ENCODE results near the gene RTP5. TPM values are rescaled to one million over a fixed set of nuclear protein-coding genes. Genes with fewer than 3 reads are reported as not detected.

RTP5 gene
- total and polyA plus RNA-seq, 2 donors (not counting 1 experiment from before 2014, with no cell fraction given) = not detected

DNA sequence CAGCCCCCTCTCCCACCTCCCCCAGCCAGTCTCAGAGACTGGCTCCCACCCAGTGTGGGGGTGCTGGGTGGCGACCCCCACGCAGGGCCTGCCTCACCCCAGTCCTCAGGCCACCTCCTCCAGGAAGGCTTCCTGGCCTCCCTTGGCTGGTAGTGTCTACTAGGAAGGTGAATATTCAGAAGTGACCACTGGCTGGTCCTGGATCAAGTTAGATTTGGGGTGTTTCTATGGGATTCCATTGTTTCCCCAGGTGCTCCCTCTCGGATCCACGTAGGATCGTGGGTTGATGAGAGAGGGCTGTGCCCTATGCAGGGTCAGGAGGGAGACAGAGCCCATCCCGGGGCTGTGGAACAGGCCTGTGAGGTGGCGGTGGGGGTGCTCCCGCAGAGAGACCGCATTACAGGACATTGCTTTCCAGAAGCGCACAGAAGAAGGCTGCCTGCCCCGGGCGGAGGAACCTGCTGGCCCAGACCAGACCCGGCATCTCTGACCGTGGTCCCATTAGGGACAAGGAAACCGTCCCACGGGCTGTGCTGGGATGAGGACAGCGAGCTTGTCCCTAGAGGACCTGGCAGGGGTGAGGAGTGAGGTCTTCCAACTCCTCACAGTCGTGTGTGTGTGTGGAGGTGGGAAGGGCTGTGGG is 14.2 kb upstream of the RTP5 start:
- no peak for DNase-seq
- CTCF ChIA-PET = no interaction called here

DNA sequence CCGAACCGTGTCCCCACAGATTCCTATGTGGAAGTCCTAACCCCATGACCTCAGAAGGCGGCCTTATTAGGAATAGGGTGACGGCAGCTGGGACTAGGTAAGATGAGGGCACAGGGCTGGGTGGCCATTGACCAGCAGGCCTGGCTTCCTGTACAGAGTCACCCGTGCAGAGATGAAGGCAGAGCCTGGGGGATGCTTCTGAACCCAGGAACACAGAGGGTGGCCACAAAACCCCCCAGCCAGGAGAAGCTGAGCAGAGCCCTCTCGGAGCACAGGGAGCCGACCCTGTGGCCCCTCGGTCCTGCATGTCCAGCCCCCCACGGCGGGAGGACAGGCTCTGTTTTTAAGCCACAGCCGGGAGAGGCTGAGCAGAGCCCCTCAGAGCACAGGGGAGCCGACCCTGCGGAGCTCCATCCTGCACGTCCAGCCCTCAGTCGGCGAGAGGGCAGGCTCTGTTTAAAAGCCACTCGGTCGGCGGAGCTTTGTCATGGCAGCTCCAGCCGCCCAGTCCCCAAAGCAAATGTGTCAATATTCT is 13.6 kb upstream of the RTP5 start:
- Mint-ChIP-seq H3K4me3 (no peak overlapping the region), H3K27ac (no peak overlapping the region)

More for the DNA sequence above, 14.2 kb upstream of the RTP5 start:
- Histone ChIP-seq H3K27me3 (replicated peaks in 1 of 4; ENCODE audit: control extremely low read depth in 1 of 4, control insufficient read depth in 3 of 4, insufficient read depth in 4 of 4, low read length in 3 of 4) (peaks cover 0 to 8% (median 0%) of the 10 kb centered on the region in 4 experiments), H3K9me3 (ENCODE audit: control extremely low read depth in 1 of 3, control insufficient read depth in 2 of 3, insufficient read depth in 1 of 3, low read length in 2 of 3) (no peaks in the 10 kb centered on the region), H3K4me3 (ENCODE audit: control extremely low read depth in 1 of 5, extremely low read depth in 1 of 5, insufficient read depth in 1 of 5, low read depth in 2 of 5, low read length in 4 of 5) (no peak overlapping the region), H3K27ac (ENCODE audit: low read length in 2 of 2) (no peak overlapping the region), H3K4me2 (replicated peaks; ENCODE audit: low read depth, low read length, poor library complexity, severe bottlenecking) (no peak overlapping the region), H3K4me1 (ENCODE audit: control insufficient read depth in 2 of 2, insufficient read depth in 2 of 2, low read length in 2 of 2) (peaks cover 13 to 25% of the 10 kb centered on the region in 2 donors), H3K9ac (ENCODE audit: low read length) (no peak overlapping the region), H3K79me2 (ENCODE audit: control insufficient read depth, insufficient read depth, low read length) (no peaks in the 10 kb centered on the region), H4K20me1 (ENCODE audit: control insufficient read depth, insufficient read depth, low read length, poor library complexity, severe bottlenecking) (no peaks in the 10 kb centered on the region), H3K36me3 (replicated peaks in 1 of 2; ENCODE audit: control extremely low read depth in 1 of 2, control insufficient read depth in 1 of 2, extremely low read depth in 1 of 2, insufficient read depth in 2 of 2, low read length in 1 of 2) (no peaks in the 10 kb centered on the region), H2AFZ (ENCODE audit: insufficient read depth, low read depth, low read length, poor library complexity, severe bottlenecking) (no peak overlapping the region)
- no peak for TF ChIP-seq EZH2 (IDR thresholded peaks at IDR 0.05; ENCODE audit: borderline replicate concordance, insufficient read depth, low read depth, low read length, poor library complexity, severe bottlenecking)
- TF ChIP-seq, protein P1, sequence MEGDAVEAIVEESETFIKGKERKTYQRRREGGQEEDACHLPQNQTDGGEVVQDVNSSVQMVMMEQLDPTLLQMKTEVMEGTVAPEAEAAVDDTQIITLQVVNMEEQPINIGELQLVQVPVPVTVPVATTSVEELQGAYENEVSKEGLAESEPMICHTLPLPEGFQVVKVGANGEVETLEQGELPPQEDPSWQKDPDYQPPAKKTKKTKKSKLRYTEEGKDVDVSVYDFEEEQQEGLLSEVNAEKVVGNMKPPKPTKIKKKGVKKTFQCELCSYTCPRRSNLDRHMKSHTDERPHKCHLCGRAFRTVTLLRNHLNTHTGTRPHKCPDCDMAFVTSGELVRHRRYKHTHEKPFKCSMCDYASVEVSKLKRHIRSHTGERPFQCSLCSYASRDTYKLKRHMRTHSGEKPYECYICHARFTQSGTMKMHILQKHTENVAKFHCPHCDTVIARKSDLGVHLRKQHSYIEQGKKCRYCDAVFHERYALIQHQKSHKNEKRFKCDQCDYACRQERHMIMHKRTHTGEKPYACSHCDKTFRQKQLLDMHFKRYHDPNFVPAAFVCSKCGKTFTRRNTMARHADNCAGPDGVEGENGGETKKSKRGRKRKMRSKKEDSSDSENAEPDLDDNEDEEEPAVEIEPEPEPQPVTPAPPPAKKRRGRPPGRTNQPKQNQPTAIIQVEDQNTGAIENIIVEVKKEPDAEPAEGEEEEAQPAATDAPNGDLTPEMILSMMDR (IDR thresholded peaks at IDR 0.05) = no peak
- Mint-ChIP-seq H3K9me3 (ENCODE audit: insufficient read depth) (no peaks in the 10 kb centered on the region), H3K27ac (no peak overlapping the region), H3K4me1 (peaks cover 15% of the 10 kb centered on the region), H3K27me3 (peaks cover 3% of the 10 kb centered on the region), H3K4me3 (no peak overlapping the region)
- intact Hi-C loops (cut with micrococcal nuclease) = no loop called here
- no peak for ATAC-seq (ENCODE audit: low read depth)
- 91% methylated on average over 16 of the region's 18 CpGs for WGBS (ENCODE audit: insufficient coverage)
- POLR2A ChIA-PET = no interaction called here

More for the DNA sequence above, 13.6 kb upstream of the RTP5 start:
- ChIA-PET POLR2A (no interaction called here), CTCF (no interaction called here)
- ATAC-seq (ENCODE audit: low read depth) (no peak), DNase-seq (no peak)
- Histone ChIP-seq H3K27ac (ENCODE audit: low read length in 2 of 2) (no peak overlapping the region), H4K20me1 (ENCODE audit: control insufficient read depth, insufficient read depth, low read length, poor library complexity, severe bottlenecking) (no peaks in the 10 kb centered on the region), H2AFZ (ENCODE audit: insufficient read depth, low read depth, low read length, poor library complexity, severe bottlenecking) (no peak overlapping the region), H3K4me2 (replicated peaks; ENCODE audit: low read depth, low read length, poor library complexity, severe bottlenecking) (no peak overlapping the region), H3K9me3 (ENCODE audit: control extremely low read depth in 1 of 3, control insufficient read depth in 2 of 3, insufficient read depth in 1 of 3, low read length in 2 of 3) (no peaks in the 10 kb centered on the region), H3K27me3 (replicated peaks in 1 of 4; ENCODE audit: control extremely low read depth in 1 of 4, control insufficient read depth in 3 of 4, insufficient read depth in 4 of 4, low read length in 3 of 4) (peaks cover 0 to 13% (median 0%) of the 10 kb centered on the region in 4 experiments), H3K4me3 (ENCODE audit: control extremely low read depth in 1 of 5, extremely low read depth in 1 of 5, insufficient read depth in 1 of 5, low read depth in 2 of 5, low read length in 4 of 5) (no peak overlapping the region), H3K4me1 (ENCODE audit: control insufficient read depth in 2 of 2, insufficient read depth in 2 of 2, low read length in 2 of 2) (peaks cover 16 to 31% of the 10 kb centered on the region in 2 donors), H3K79me2 (ENCODE audit: control insufficient read depth, insufficient read depth, low read length) (no peaks in the 10 kb centered on the region), H3K9ac (ENCODE audit: low read length) (no peak overlapping the region), H3K36me3 (replicated peaks in 1 of 2; ENCODE audit: control extremely low read depth in 1 of 2, control insufficient read depth in 1 of 2, extremely low read depth in 1 of 2, insufficient read depth in 2 of 2, low read length in 1 of 2) (no peaks in the 10 kb centered on the region)
- 92% methylated on average over 12 of the region's 20 CpGs for WGBS (ENCODE audit: insufficient coverage)
- no peak for TF ChIP-seq EZH2 (IDR thresholded peaks at IDR 0.05; ENCODE audit: borderline replicate concordance, insufficient read depth, low read depth, low read length, poor library complexity, severe bottlenecking)
- TF ChIP-seq, protein P1 (IDR thresholded peaks at IDR 0.05) = no peak
- intact Hi-C loops (cut with micrococcal nuclease) = no loop called here
- no peaks in the 10 kb centered on the region for H3K9me3 Mint-ChIP-seq (ENCODE audit: insufficient read depth)
- peaks cover 3% of the 10 kb centered on the region for H3K27me3 Mint-ChIP-seq
- H3K4me1 Mint-ChIP-seq = peaks cover 15% of the 10 kb centered on the region

Measured in B cell (primary cell).